Measurements from ENCODE around the gene CCDC190.

GRCh38 chr1:162882248-162882674 lies 21.3 kb upstream of the CCDC190 start:
- TF ChIP-seq CTCF (optimal IDR thresholded peaks at IDR 0.05 in 1 of 3, IDR thresholded peaks at IDR 0.05 in 1 of 3, conservative IDR thresholded peaks at IDR 0.05 in 1 of 3; ENCODE audit: extremely low read depth in 1 of 3, insufficient read depth in 2 of 3, low read length in 3 of 3), result no peak
- no peak for TF ChIP-seq EZH2 (IDR thresholded peaks at IDR 0.05; ENCODE audit: low read length)
